ENCODE measurements around the gene APOLD1. TPM values are rescaled to one million over a fixed set of nuclear protein-coding genes. Genes with fewer than 3 reads are reported as not detected.
"Not testable (repeated sequence)": the region's sequence is repeated elsewhere in the genome, so short reads cannot be mapped to it uniquely, and the experiment has no call there.

The APOLD1 gene, protein sequence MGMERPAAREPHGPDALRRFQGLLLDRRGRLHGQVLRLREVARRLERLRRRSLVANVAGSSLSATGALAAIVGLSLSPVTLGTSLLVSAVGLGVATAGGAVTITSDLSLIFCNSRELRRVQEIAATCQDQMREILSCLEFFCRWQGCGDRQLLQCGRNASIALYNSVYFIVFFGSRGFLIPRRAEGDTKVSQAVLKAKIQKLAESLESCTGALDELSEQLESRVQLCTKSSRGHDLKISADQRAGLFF
- total RNA-seq (1 to 10 TPM; 1.8 to 4.6 (median 3.0) TPM), polyA plus RNA-seq (1 to 10 TPM; 1.6 to 6.4 TPM)

DNA sequence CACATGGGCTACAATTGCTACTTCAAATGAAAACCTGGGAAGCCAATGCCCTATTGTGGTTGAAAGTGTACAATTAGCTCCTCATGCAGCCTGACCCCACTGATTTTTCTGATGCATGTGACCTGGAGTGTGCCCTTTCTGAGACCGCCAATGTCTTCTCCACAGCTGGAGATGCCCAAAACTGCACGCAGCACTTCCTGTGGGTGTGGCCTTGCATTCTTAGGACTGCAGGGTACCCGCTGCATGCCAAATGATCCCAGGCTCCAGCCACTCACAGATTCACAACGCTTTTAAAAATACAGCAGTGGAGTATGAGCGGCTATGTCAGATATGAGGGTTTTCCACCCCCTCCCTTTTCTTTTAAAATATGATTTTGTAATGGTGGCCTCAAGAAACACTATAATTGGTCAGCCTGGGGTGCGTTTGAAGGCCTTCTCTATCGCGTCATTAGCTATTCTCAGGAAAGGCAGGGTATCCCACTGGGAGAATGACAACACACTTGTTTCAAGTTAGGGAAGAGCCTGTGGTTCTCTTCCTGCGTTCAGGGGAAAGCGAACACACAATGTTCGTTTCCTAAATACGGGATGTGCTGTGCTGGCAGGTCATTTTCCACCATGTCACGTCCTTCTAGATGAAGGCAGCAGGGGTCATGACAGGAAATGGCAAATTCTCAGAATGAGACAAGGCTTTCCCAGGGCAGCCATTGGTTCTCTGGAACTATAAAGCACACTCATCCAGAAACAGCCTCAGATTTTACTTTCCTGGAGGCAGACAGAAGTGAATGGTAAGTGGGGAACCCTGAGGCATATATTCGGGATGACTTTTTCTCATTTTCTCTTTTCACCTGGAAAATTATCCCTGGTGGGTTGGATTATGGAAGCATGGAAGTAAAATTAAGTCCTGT lies at the start of gene APOLD1:
APOLD1 (plus strand) TSS at position 749 of the 904 bp plus-strand sequence; CDS start at position 782, 33 bp downstream.
- ATAC-seq (no peak), DNase-seq (no peak), FAIRE-seq (no peak)
- WGBS, 2 donors: 87 to 89% methylated on average over 14 of the region's 14 CpGs
- H3K9me3 ChIP-seq: no peaks in the 10 kb centered on the region
- peak within 1 kb of the TSS; percentile 80 to 95 (median 90) for H3K27ac ChIP-seq
- H3K4me1 ChIP-seq: peaks cover 4 to 11% (median 7%) of the 10 kb centered on the region in 3 donors
- TF ChIP-seq CTCF (IDR thresholded peaks at IDR 0.05): no peak
- H3K36me3 ChIP-seq: no peaks in the 10 kb centered on the region
- peak within 1 kb of the TSS; percentile 53 to 78 (median 64) for H3K4me3 ChIP-seq
- no peaks in the 10 kb centered on the region for H3K27me3 ChIP-seq
- intact Hi-C loops (cut with DNase I): no loop called here

DNA sequence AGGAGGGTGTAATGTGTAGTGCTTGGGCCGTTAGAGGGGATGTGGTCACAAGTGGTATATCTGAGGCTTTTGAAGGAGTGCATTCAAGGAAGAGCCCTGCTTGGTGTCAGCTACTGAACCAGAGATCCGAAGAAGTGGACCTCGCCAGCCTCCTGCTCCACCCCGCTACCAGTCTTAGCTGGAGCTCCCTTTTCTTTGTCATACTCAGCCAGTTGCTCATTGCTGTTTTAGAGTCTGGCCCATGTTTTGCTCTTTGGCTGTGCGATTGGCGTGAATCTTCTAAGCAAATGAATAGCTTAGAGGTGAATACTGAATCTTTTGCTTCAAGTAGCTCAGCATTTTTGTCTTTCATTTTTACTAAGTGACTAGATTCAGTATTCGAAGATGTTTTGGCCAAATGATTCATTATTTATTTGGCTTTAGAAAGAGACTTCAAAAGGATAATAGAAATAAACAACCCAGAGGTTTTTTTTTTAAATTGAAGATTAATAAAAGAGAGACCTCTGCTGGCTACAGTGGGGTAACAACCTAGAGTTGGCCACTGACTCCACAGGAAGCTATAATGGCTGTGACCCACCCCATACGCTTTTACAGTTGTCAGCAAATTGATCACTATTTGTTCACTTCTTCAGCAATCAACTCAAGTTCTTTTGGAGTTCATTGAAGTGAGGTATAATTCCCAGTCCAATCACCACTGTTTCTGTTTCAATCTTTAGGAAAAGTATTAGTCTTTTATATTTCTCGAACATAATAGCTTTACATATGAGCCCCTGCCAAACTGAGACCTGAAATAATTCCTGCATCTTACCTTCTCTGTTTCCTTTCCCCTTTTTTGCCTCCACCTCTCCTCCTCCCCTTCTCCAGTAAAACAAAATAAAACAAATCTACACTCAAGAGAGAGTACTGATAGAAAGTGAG lies 48.4 kb upstream of the APOLD1 start:
- Histone ChIP-seq H3K27ac (peak overlapping the region in 1 of 4 donors; percentile 2), H3K4me3 (no peak overlapping the region), H3K27me3 (no peaks in the 10 kb centered on the region), H3K36me3 (no peaks in the 10 kb centered on the region), H3K4me1 (peaks cover 9 to 20% (median 18%) of the 10 kb centered on the region in 3 donors), H3K9me3 (no peaks in the 10 kb centered on the region)
- TF ChIP-seq CTCF (IDR thresholded peaks at IDR 0.05): peak in 3 of 4 donors; percentile 43 to 47 (median 44)
- ATAC-seq (peak; percentile 49 to 78 (median 76)), FAIRE-seq (peak; percentile 83), DNase-seq (no peak)
- intact Hi-C loops (cut with DNase I): no loop called here
- 58 to 60% methylated on average over 9 of the region's 9 CpGs for WGBS, 2 donors

DNA sequence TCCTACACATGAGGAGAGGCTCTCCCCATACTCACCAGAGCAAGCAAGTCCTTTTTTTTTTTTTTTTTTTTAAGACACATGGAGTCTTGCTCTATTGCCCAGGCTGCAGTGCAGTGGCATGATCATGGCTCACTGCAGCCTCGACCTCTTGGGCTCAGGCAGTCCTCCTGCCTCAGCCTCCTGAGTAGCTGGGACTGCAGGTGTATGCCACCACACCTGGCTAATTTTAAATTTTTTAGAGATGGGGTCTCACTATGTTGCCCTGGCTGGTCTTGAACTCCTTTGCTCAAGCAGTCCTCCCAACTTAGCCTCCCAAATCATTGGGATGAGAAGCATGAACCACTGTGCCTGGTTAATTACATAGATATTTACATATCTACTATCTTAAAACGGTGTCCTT lies 47.3 kb upstream of the APOLD1 start:
- H3K27ac ChIP-seq; intact Hi-C loops (cut with DNase I); H3K27me3 ChIP-seq; H3K9me3 ChIP-seq; DNase-seq; FAIRE-seq; H3K4me3 ChIP-seq; ATAC-seq; H3K36me3 ChIP-seq: not testable (repeated sequence)
- H3K4me1 ChIP-seq: peaks cover 9 to 20% (median 18%) of the 10 kb centered on the region in 3 donors
- WGBS, 2 donors: 53 to 80% methylated on average over 2 of the region's 2 CpGs

- H3K27ac ChIP-seq: no peak overlapping the region
- FAIRE-seq (no peak), ATAC-seq (peak in 1 of 4 donors; percentile 41), DNase-seq (no peak)
- H3K4me3 ChIP-seq: no peak overlapping the region
- WGBS, 2 donors: 30 to 31% methylated on average over 3 of the region's 3 CpGs
- intact Hi-C loops (cut with DNase I): no loop called here
- TF ChIP-seq CTCF (IDR thresholded peaks at IDR 0.05): no peak
- H3K4me1 ChIP-seq: peaks cover 0 to 2% (median 0%) of the 10 kb centered on the region in 3 donors
- no peaks in the 10 kb centered on the region for H3K9me3 ChIP-seq
- H3K36me3 ChIP-seq: no peaks in the 10 kb centered on the region
- no peaks in the 10 kb centered on the region for H3K27me3 ChIP-seq
Observed at GRCh38 chr12:12741660-12742059, 43.8 kb upstream of the APOLD1 start.
